Right lobe of liver (tissue), 4 donors: Measurements from ENCODE around the gene FARS2.

ENCODE experiments used
- POLR2A ChIP-seq: fragments of 450-650 bp; IDR thresholded peaks from one replicate; pipeline ENCODE4 v1.6.1; 2017; ENCODE audit warnings: antibody characterized with exemption, mild to moderate bottlenecking
- TF ChIP-seq, protein P1 (sequence below), 4 donors: fragments of 200-600 bp in 3 of 4; fragments of 450-650 bp in 1 of 4; IDR thresholded peaks; one replicate each; pipeline versions ENCODE4 v1.5.1 to v1.8.0; 2016 to 2022; ENCODE audit warnings: antibody characterized with exemption in 4 of 4, mild to moderate bottlenecking in 2 of 4
- donor health status: DM: no; HTN: no; CAD: no.
- donor health status: DM: no; HTN: no; CAD: no.
- donor health status: DM: no; HTN: yes; CAD: no.

DNA sequence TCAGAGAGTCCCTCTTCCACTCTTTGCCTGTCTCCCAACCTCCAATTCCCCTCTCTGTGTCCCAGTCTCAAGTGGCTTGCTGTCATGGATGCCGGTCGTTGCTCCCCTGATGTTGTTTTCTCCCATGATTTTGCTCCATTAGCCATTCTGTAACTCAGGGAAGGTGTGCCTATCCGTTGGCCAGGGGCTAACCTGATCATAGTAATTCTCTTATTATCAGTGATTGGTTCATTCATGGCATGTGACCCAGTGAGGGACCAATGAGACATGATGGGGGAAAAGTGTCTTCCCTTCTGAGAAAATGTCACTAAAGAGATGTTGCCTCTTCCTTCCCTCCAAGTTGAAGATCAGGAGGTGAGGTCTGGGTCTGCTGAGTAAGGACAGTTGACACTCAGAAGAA lies 214.5 kb downstream of the FARS2 start:
- TF ChIP-seq, protein P1, sequence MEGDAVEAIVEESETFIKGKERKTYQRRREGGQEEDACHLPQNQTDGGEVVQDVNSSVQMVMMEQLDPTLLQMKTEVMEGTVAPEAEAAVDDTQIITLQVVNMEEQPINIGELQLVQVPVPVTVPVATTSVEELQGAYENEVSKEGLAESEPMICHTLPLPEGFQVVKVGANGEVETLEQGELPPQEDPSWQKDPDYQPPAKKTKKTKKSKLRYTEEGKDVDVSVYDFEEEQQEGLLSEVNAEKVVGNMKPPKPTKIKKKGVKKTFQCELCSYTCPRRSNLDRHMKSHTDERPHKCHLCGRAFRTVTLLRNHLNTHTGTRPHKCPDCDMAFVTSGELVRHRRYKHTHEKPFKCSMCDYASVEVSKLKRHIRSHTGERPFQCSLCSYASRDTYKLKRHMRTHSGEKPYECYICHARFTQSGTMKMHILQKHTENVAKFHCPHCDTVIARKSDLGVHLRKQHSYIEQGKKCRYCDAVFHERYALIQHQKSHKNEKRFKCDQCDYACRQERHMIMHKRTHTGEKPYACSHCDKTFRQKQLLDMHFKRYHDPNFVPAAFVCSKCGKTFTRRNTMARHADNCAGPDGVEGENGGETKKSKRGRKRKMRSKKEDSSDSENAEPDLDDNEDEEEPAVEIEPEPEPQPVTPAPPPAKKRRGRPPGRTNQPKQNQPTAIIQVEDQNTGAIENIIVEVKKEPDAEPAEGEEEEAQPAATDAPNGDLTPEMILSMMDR (IDR thresholded peaks at IDR 0.05): no peak
- TF ChIP-seq POLR2A: no peak
